ENCODE data around the gene RPTOR.

The RPTOR gene

DNA sequence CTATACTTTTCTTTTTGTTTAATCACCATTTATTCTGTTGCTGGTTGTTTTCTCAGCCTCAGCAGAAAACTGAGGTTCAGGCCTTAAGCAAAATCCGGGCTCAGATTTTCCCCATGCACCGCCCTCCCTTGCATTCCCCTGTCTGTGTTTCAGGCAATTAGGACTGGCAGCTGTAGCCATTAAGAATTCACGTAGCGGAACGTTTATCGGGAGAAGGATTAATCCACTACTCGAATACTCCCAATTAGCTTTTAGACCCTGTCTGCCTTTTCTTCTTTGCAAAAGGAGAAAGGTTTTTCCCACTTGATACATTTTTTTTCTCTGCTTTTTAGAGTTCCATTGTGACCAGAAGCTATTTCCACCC is 173.1 kb downstream of the RPTOR start:
- H3K27ac Mint-ChIP-seq = no peak overlapping the region
- H3K4me1 Mint-ChIP-seq = peaks cover 36% of the 10 kb centered on the region
- H3K36me3 Mint-ChIP-seq = peaks cover 15% of the 10 kb centered on the region

GRCh38 chr17:80718428-80718827 is 173.8 kb downstream of the RPTOR start:
- H3K36me3 Mint-ChIP-seq = peaks cover 13% of the 10 kb centered on the region
- no peak overlapping the region for H3K4me3 Mint-ChIP-seq
- H3K4me1 Mint-ChIP-seq = peaks cover 38% of the 10 kb centered on the region
- no peak overlapping the region for H3K27ac Mint-ChIP-seq
- H3K9me3 Mint-ChIP-seq = no peaks in the 10 kb centered on the region
- H3K27me3 Mint-ChIP-seq = no peaks in the 10 kb centered on the region
- no peak for ATAC-seq

More for the DNA sequence above, 173.1 kb downstream of the RPTOR start:
- H3K27me3 Mint-ChIP-seq = no peaks in the 10 kb centered on the region
- no peak overlapping the region for H3K4me3 Mint-ChIP-seq
- no peaks in the 10 kb centered on the region for H3K9me3 Mint-ChIP-seq
- no peak for ATAC-seq

GRCh38 chr17:80719449-80719848 is 174.8 kb downstream of the RPTOR start:
- Mint-ChIP-seq H3K27ac (no peak overlapping the region), H3K4me3 (no peak overlapping the region), H3K36me3 (peaks cover 13% of the 10 kb centered on the region), H3K9me3 (no peaks in the 10 kb centered on the region), H3K4me1 (peaks cover 46% of the 10 kb centered on the region), H3K27me3 (no peaks in the 10 kb centered on the region)
- ATAC-seq = no peak

GRCh38 chr17:80720610-80721577 is 176.3 kb downstream of the RPTOR start:
- H3K4me3 Mint-ChIP-seq = no peak overlapping the region
- no peaks in the 10 kb centered on the region for H3K9me3 Mint-ChIP-seq
- peaks cover 18% of the 10 kb centered on the region for H3K36me3 Mint-ChIP-seq
- H3K27me3 Mint-ChIP-seq = no peaks in the 10 kb centered on the region
- no peak for ATAC-seq
- peaks cover 57% of the 10 kb centered on the region for H3K4me1 Mint-ChIP-seq
- H3K27ac Mint-ChIP-seq = no peak overlapping the region

DNA sequence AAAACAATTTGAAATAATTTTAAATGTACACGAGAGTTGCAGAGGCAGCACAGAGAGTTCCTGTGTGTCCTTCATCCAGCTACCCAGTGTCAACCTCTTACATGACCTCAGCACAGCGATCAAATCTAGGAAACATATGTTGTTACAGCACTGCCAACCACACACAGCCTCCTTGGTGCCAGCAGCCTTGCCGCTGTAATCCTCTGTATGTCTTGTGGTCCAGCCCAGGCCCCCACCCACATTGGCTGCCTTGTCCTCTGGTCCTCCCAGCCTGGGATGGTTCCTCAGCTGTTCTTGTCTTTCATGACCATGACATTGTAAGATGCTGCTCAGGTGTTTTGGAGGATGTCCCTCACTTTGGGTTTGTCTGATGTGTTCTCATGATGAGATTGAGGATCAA is 178.0 kb downstream of the RPTOR start:
- Mint-ChIP-seq H3K27ac (no peak overlapping the region), H3K4me3 (no peak overlapping the region), H3K9me3 (no peaks in the 10 kb centered on the region), H3K4me1 (peaks cover 58% of the 10 kb centered on the region), H3K27me3 (no peaks in the 10 kb centered on the region), H3K36me3 (peaks cover 12% of the 10 kb centered on the region)
- ATAC-seq = no peak

DNA sequence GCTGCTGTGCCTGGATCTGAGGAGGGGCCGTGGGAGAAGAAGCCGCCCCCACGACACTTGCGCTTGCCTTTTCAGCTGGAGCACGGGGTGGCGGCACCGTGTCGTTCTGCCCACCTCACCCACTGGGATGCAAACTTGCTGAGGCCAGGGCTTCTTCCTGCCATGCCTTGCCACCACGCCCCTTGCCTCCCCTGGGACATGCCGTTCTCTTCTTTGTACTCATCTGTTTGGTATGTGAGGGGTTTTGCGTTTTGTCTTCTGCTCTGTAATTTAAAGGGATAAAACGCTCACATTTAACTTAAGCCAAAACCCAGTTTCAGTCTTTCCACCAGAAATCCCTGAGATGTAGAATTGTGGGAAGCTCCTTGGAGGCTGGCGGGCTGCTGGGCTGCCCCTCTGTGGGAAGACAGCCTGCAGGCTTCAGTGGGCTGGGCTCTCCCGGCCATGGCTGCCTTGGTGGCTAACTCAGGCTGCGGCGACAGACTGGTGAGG is 180.2 kb downstream of the RPTOR start:
- peaks cover 49% of the 10 kb centered on the region for H3K4me1 Mint-ChIP-seq
- H3K27ac Mint-ChIP-seq = peak overlapping the region; percentile 39
- H3K36me3 Mint-ChIP-seq = peaks cover 18% of the 10 kb centered on the region
- no peak for ATAC-seq
- no peaks in the 10 kb centered on the region for H3K27me3 Mint-ChIP-seq
- peak overlapping the region; percentile 2 for H3K4me3 Mint-ChIP-seq
- no peaks in the 10 kb centered on the region for H3K9me3 Mint-ChIP-seq

DNA sequence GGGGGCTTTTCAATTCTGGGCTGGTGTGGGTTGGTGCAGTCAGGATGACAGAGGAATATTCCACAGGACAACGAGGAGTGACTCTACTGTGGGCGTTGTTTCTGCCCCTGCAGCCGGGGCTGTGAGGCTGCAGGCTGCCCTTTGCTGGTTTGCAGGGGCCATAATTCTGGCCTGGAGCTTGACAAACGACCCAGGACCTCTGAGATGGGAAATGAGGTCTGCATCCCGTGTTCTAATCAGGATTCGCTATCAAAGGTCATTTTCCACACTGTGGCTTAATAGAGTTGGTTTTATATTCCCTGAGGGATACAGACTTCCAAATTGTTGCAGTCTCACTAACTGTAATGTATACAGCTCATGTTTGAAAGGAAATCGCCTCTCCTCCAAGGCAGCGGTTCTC is 180.9 kb downstream of the RPTOR start:
- no peak for ATAC-seq
- Mint-ChIP-seq H3K27me3 (no peaks in the 10 kb centered on the region), H3K27ac (no peak overlapping the region), H3K9me3 (no peaks in the 10 kb centered on the region), H3K4me3 (no peak overlapping the region), H3K4me1 (peaks cover 49% of the 10 kb centered on the region), H3K36me3 (peaks cover 22% of the 10 kb centered on the region)

GRCh38 chr17:80726558-80727408 is 182.1 kb downstream of the RPTOR start:
- Mint-ChIP-seq H3K27me3 (no peaks in the 10 kb centered on the region), H3K27ac (peak overlapping the region; percentile 51), H3K9me3 (no peaks in the 10 kb centered on the region), H3K36me3 (peaks cover 28% of the 10 kb centered on the region), H3K4me1 (peaks cover 49% of the 10 kb centered on the region), H3K4me3 (peak overlapping the region; percentile 56)
- ATAC-seq = peak; percentile 67

GRCh38 chr17:80727409-80727755 is 182.7 kb downstream of the RPTOR start:
- no peak for ATAC-seq
- peak overlapping the region; percentile 56 for H3K4me3 Mint-ChIP-seq
- no peaks in the 10 kb centered on the region for H3K9me3 Mint-ChIP-seq
- peaks cover 46% of the 10 kb centered on the region for H3K4me1 Mint-ChIP-seq
- H3K36me3 Mint-ChIP-seq = peaks cover 28% of the 10 kb centered on the region
- H3K27me3 Mint-ChIP-seq = no peaks in the 10 kb centered on the region
- peak overlapping the region; percentile 51 for H3K27ac Mint-ChIP-seq

- Mint-ChIP-seq H3K9me3 (no peaks in the 10 kb centered on the region), H3K4me3 (no peak overlapping the region), H3K27ac (no peak overlapping the region), H3K27me3 (no peaks in the 10 kb centered on the region), H3K4me1 (peaks cover 36% of the 10 kb centered on the region), H3K36me3 (peaks cover 33% of the 10 kb centered on the region)
- ATAC-seq = no peak
These were observed 184.4 kb downstream of the RPTOR start for GRCh38 chr17:80729016-80729415.

DNA sequence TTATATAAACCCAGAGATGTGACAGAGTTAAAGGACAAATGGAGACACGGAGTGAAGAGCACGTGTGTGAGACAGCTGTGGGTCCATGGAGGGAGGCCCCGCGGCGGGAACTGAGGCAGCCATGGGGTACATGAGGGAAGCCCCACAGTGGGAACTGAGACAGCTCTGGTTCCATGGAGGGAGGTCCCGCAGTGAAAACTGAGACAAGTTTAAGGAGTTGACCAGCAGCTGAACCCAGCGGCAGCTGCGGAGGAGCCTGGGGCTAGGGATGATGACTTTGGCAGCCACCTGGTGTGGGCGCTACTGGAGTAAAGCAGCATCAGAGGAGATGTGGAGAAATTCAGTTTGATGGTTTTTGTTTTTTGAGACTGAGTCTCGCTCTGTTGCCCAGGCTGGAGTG is 185.1 kb downstream of the RPTOR start:
- Mint-ChIP-seq H3K4me1 (peaks cover 30% of the 10 kb centered on the region), H3K27ac (no peak overlapping the region), H3K4me3 (no peak overlapping the region), H3K36me3 (peaks cover 39% of the 10 kb centered on the region), H3K27me3 (no peaks in the 10 kb centered on the region), H3K9me3 (no peaks in the 10 kb centered on the region)
- ATAC-seq = no peak

- H3K4me1 Mint-ChIP-seq = peaks cover 22% of the 10 kb centered on the region
- no peaks in the 10 kb centered on the region for H3K27me3 Mint-ChIP-seq
- peaks cover 42% of the 10 kb centered on the region for H3K36me3 Mint-ChIP-seq
- no peak overlapping the region for H3K27ac Mint-ChIP-seq
- ATAC-seq = no peak
- no peak overlapping the region for H3K4me3 Mint-ChIP-seq
- H3K9me3 Mint-ChIP-seq = no peaks in the 10 kb centered on the region
These were observed 186.1 kb downstream of the RPTOR start for GRCh38 chr17:80730739-80731138.

DNA sequence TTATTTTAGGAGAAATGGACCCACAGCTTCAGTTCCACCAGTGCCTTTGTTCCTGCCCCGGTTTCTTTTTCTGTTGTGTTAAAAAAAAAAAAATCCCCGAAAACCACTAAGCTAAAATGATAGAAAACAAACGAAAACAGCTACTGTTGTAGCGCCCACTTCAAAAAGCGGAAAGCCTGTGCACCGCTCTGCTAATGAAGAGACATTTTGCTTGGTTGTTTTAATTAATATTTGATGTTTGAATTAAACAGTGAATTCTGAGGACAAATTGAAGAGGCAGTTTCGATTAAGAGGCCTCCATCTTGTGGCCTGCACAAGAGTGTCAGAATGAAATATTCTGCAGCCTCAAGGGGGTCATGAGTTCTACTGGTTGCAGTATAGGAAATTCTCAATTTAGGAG is 186.7 kb downstream of the RPTOR start:
- Mint-ChIP-seq H3K36me3 (peaks cover 42% of the 10 kb centered on the region), H3K27ac (no peak overlapping the region), H3K27me3 (no peaks in the 10 kb centered on the region), H3K4me3 (no peak overlapping the region), H3K4me1 (peaks cover 17% of the 10 kb centered on the region), H3K9me3 (no peaks in the 10 kb centered on the region)
- ATAC-seq = no peak

DNA sequence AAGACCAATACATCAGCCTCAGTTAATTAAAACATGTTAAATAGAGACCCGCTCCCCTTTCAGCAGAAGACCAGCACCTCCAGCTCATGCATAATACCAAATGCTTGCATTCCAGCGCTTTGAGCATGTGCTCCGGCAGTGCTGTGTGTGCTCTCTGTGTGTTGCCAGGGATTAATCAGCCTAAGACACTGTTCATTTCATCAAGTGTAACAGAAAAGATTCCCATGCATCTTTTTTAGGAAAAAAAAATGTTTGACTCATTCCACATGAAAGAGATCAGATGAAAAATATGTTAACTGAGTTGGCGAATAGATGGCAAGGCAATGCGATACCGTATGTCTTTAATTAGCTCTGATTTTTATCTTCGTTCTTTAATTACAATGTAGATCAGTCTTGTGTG is 187.6 kb downstream of the RPTOR start:
- H3K9me3 Mint-ChIP-seq = no peaks in the 10 kb centered on the region
- H3K4me3 Mint-ChIP-seq = no peak overlapping the region
- no peak for ATAC-seq
- peaks cover 17% of the 10 kb centered on the region for H3K4me1 Mint-ChIP-seq
- peaks cover 38% of the 10 kb centered on the region for H3K36me3 Mint-ChIP-seq
- H3K27ac Mint-ChIP-seq = no peak overlapping the region
- no peaks in the 10 kb centered on the region for H3K27me3 Mint-ChIP-seq

Measured in stimulated activated memory B cell treated with anti-CD40 and anti-IgM and Interleukin-4, amounts not matched to agents 10 μg/mL and 1 μg/mL and 100 μg/mL, for 72 hours (primary cell).